Activated CD4-positive, CD25-positive, alpha-beta regulatory T cell treated with anti-CD3 and anti-CD28 coated beads, Interleukin-2, amount 50 U/mL, for 16 hours (primary cell): ENCODE measurements around the gene TMEM169.
A peak's percentile ranks its signal among the peaks of the same experiment; 100 is the strongest.

ENCODE experiments used
- DNase-seq: peaks from one replicate; pipeline ENCODE4 v3.0.0-alpha.2; 2020; ENCODE audit warnings: low read depth, low spot score

TMEM169 gene, protein sequence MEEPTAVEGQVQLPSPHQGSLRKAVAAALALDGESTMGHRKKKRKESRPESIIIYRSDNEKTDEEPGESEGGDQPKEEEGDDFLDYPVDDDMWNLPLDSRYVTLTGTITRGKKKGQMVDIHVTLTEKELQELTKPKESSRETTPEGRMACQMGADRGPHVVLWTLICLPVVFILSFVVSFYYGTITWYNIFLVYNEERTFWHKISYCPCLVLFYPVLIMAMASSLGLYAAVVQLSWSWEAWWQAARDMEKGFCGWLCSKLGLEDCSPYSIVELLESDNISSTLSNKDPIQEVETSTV

DNA sequence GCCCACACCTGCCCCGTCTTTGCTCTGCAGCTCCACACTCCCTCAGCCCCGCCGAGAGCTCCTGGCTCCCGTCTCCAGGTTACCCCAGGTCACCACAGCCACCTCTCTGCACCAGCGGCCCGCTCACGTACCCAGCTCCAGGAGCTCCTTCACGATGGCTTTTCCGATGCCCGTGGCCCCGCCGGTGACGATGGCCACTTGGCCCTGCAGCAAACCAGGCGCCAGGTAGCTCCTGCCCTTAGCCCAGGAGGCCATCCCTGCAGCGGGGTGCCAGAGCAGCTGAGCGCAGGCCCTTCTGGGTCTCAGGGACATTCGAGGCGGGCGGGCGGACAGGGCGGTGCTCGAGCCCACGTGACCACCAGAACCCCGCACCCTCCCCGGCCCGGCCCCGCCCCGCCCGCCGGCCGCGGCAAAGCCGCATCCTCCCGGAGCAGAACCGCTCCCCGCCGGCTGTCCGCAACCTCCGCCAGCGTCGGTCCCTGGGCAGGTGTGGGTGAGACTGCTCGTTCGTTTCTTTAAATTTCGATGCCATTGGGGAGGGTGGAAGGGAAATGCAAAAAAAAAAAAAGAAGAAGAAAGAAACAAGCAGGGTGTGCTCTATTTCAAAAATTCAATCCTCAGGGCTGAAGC lies at the start of gene TMEM169, which contains the start of gene PECR:
Gene TMEM169 (plus strand): TSS at position 433 of the 630 bp plus-strand sequence. CDS start 14,045 bp downstream, outside the sequence.
Gene PECR (minus strand): TSS at position 323 of the 630 bp plus-strand sequence. CDS start 68 bp downstream, at position 255.
- DNase-seq: peak; percentile 60

DNA sequence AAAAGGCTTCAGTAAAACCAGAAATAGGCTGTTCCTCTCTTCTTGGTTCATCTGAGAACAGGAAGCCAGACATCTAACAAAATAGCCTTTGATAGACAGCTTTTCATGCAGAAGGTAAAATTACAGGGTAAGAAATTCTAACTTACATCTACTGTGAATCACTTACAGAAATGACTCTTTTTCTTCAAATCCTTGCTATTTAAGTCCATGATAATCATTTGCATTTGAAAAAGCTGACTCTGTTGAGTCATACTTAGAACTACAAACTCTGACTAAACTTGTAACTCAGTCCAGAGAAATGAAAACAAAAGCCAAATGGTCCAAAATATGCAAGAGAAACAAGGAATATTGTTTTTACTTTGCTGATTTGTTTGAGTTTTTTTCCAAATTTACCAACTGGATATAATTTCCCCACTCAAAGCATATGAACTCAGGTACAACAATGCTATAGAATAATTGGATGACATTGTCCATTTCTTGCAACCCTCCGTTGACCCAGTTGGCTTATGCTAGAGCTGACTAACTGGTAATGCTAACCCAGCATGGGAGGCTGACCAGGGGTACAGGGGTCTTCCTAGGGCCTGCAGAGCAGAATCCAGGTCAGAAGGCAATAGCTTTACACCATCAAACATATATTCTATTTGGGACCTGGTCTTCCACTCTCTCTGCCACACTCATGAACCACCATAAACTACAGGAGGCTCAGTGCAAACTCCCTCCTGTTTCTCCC lies 49.6 kb upstream of the TMEM169 start:
- no peak for DNase-seq

DNA sequence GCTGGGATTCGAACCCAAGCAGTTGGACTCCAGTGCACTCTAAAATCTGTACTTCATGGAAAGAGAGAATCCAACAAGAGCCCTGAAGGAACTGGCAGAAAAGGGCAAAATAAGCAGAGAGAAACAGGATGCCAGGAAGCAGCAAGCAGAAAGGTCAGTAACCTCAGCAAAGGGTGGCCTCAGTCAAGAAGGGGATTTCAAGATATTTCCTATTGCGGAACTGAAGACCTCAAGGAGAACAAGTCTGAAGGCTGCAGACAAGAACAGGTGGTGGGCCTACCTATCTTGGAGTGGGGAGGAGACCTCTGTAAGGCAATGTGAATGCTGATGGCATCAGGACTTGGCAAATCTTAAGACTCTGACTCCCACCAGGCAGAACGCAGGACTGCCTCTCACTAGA lies 48.3 kb upstream of the TMEM169 start:
- no peak for DNase-seq

DNA sequence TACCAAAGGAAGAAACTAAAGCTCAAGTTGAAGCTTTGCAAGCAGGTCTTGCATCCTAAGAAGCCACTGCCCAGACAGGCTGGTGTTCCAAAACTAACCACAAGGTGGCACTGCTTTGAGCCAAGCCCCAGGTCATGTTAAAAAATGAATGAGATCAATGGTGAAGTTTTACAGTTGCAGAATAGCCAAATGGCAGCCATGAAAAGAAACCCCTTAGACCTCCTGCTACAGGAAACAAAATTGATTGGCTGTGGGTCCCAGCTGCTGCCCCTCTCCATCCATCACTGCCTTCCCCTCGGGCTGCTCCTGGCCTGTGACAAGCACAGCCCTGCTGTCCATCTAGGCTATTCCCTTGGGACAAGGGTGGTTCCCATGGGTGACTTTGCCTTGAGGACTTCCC lies 47.7 kb upstream of the TMEM169 start:
- DNase-seq: peak; percentile 60

DNA sequence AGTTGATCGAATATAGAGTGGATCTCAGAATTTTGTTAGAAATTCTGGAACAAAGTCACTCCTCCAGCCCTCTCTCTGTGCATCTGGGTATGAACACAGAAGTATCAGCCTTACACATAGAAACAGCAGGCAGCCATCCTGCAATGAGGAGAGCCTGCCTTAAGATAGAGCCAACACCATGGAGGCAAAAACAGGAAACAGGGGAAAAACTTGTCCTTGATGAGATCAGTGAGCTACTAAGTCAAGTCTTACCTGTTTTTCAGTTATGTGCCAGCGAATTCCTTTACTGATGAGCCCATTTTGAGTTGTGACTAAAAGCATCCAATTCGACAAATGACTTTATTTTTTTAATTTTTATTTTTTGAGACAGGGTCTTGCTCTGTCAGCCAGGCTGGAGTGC lies 41.8 kb upstream of the TMEM169 start:
- no peak for DNase-seq

DNA sequence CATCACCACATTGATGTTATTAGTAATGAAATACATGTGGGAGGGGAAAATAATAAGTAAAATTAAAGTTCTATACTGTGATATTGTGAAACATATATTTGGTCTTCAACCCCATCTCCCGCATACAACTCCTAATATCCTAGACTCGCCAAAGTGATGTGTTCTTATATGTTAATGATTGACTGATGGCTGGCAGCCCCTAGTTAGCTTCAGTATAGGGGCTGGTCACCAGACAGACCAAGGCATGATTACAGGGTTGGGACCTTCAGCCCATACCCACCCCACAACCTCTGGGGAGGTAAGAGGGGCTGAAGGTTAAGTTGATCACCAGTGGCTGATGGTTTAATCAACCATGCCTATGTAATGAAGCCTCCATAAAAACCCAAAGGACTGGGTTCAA lies 40.3 kb upstream of the TMEM169 start:
- no peak for DNase-seq

DNA sequence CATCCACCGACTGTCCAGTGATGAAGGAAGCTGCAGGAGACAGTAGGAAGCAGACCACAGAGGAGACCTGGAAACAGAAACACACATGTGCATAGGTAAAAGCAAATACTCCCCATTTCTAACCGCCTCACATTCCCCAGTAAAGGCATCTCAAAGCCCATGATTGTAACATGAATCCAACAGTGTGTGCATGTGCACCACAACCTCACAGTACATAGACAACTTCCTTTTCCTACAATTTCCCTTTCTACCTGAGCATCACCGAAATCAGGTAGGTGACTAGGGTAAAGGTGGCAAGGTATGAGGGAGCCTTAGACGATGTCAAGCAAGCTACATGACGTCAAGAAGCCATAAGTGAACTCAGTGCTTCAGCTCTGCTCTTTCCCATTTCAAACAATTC lies 37.8 kb upstream of the TMEM169 start:
- no peak for DNase-seq

DNA sequence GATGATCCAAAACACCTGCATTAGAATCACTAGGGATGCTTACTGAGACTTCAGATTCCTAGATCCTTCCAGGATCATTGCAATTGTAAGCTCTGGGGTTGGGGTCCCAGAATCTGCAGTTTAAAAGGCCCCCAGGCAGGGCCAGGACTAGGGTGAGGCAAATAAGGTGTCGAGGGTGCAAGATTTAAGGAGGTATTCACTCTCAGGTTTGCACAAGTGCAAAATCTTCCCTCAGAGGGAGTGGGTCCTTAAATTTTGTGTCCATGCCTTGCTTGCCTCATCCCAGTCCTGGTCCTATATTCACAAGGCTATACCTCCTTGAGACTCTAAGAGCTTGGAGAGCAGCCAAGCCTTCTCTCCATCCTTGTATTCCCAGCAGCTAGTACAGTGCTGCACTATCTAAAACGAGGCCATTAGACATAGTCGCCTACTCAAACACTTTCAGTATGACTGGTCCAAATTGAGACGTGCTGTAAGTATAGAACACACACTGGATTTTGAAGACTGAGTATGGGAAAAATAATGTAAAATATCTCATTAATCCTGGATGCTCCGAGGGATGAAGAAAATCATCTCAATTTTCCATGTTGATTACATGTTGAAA lies 36.7 kb upstream of the TMEM169 start:
- no peak for DNase-seq

DNA sequence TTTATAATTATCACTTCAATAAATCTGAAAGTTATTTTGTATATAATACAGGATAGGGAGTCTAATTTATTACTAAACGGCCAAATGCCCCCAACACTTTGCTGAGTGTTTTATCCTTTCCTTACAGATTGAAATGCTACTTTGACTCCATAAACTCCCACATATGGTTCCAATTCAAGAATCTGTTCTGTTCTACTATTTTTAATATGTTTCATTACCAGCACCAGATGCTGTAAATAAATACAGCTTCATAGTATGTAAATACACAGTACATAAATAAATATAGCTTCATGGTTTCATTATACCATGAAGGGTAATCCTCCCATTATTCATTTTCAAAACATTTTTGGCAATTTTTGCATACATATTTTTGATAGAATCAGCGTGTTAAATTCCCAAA lies 34.3 kb upstream of the TMEM169 start:
- no peak for DNase-seq

DNA sequence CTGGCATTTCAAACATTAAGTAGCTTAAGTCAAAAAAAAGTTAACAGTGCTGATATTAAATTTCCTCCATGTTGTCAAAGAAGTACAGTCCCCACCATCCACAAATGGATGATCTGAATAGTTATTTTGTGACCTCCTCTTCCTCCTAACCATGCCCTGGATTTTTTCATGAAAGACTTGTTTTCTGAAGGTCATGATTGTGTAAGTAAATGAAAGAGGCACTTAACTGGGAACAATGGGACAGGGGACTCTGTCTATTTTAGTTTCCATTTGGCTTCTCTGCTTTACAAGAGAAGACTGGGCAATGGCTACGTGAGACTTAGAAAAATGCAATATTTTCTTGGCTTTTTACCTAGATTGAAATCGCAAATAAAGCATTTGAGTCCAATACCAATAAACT lies 32.3 kb upstream of the TMEM169 start:
- no peak for DNase-seq

DNA sequence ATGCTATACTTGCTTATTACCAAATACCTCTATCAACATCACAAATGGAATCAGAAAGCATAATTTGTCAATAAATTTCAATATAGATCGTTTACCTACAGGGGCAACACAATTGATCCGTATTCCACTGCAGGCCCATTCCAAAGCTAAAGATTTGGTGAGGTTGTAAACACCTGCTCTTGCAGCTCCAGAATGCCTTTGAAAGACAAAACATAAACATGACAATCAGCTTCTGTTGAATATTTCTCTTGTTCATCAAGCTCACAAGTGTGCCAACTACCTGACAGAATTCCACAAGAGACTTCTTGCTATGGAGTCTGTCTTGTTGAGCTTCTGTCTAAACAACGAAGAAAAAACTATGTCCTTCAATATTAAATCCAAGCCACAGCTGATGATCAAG lies 30.4 kb upstream of the TMEM169 start:
- DNase-seq: no peak

DNA sequence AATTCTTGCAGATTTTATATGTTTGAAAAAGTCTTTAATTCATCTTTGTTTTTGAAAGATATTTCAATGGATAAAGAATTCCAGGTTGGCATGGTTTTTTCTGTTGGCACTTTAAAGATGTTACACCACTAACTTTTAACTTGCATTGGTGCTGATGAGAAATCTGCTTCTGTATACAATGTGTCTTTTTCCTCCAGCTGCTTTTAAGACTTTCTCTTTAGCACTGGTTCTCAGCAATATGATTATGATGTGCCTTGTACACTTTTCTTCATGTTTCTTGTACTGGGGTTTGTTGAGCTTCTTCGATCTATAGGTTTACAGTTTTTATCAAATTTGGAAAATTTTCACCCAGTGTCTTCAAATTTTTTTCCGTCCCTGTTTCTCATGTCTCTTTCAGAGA lies 29.3 kb upstream of the TMEM169 start:
- no peak for DNase-seq

DNA sequence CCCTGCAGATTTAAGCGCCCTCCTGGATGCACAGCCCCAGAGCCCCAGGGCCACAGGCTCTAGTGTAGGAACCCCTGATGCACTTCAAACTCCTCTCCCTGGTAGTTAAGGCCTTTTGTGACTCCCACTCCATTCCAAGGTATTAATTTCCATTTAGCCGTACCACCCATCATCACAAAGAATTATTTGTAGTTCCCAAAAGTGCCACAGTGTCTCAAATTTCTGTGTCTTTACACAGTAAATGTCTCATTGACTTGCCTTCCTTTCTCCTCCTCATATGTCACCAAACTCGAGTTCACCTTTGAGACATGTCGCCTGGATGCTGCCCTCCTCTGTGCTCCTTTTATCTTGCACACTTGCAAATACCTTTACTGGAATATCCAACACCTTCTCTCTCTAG lies 26.0 kb upstream of the TMEM169 start:
- no peak for DNase-seq

DNA sequence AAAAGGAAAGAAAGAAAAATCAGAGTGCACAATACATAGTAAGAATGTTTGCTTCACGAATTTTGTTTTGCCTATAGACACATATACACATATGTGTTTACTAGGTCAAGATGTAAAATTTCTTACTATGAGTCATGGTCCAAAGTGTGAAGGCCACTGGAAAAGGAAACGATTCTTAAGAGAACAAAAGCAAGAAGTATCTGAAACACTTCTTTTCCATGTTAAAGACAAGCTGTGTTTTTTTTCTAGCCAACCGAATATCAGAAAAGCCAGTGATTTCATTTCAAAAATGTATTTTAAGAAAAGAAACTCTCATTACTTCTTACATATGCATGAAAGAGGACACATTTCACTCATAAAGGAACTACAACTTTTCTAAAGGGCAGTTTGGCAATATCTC lies 25.0 kb upstream of the TMEM169 start:
- no peak for DNase-seq

DNA sequence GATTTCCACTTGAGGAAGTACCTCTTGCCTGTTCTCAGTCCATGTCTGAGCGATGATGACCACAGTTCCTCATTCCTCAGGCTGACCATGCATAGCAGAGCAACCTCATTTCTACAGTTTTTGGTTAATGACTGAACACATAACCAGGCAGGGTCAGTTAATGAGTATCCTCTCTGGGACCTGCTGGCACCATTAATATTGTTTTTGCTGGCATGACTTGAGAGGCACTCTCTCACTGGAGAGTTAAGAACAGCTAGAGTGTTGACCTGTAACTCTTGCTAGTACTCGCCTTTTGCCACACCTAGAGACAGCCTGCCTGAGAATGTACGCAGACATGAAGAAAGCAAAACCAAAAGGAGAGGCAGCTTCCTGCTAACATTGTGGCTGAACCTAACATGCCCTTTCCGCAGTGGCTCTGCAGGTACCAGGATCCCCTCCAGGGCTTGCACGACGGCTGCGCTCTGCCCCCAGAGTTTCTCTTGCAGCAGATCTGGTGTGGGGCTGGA lies 24.0 kb upstream of the TMEM169 start:
- DNase-seq: peak; percentile 19

DNA sequence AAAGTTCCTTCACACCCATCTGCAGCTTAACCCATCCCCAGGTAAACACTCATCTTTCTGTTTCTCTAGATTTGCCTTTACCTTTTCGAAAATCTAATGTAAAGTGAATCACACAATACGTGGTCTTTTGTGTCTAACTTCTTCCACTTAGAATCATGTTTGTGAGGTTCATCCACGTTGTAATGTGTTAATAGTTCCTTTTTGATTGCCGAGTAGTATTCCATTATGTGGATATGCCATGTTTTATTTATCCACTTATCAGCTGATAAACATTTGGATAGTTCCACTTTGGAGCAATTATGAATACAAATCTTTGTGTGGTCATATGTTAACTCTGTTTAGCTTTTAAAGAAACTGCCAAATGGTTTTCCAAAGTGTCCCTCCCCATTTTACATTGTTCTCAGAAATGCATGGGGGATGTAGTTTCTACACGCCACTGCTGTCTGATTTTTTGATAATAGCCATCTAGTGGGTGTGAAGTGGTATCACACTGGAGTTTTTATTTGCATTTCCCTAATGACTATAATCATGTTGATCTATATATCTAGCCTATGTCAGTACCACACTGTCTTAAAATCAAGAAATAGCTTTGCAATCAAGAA lies 22.4 kb upstream of the TMEM169 start:
- DNase-seq: no peak

DNA sequence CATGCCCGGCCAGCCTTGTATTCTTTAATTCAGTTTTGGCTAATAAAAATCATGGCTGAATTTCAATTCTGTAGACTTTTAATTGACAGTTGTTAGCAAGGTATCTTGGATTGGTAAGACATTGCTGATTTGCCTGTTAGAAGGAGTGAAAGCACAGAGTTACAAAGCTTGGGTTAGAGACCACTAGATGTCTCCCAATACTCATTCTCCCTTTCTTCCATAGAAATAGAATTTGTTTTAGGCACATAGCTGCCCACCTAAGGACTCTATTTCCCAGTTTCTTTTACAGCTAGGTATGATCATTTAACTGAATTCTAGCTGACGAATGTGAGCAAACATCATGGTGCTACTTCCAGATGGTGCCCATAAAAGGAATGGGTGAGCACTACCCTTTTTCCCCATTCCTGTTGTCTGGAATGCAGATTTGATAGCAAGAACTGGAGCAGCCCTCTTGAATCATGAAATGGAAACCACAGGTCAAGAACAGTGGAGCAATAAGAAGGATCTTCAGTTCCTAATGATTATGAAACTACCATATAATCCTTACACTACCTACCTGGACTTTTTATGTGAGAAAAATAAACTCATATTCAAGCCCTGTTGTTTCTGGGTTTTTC lies 17.6 kb upstream of the TMEM169 start:
- no peak for DNase-seq

DNA sequence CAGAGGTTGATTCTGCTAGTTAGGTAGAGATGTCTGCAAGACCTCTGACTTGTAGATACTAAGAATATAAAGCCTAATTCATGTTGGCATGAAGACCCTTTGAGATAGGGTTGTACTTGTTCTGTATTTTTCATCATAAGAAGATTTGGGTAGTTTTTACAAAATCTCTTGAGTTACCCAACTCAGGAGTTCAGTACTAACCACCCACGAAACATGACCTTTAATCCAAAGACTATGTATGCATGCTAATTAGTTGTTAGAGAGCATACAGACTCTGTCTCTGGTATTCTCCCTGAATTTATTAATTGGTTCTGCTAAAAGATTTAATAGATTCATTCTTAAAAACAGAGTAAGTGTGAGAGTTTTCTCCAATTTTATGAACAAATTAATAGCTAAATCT lies 17.1 kb upstream of the TMEM169 start:
- no peak for DNase-seq

DNA sequence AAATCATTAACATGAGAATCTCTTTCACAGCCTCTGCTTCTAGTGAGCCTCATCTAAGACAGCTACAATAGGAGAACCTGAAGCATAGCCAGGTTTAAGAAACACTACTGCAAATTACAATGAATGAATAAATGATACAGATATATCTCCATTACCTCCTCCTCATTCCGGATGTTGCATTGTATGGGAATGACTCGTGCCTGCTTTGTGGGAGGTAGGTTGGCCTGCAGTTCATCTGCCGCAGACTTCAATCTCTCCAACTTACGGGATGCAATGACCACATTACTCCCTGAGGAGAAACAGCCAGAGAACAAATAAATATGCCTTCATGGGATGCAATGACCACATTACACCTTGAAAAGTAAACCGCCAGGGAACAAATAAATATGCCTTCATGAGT lies 15.5 kb upstream of the TMEM169 start:
- DNase-seq: no peak

DNA sequence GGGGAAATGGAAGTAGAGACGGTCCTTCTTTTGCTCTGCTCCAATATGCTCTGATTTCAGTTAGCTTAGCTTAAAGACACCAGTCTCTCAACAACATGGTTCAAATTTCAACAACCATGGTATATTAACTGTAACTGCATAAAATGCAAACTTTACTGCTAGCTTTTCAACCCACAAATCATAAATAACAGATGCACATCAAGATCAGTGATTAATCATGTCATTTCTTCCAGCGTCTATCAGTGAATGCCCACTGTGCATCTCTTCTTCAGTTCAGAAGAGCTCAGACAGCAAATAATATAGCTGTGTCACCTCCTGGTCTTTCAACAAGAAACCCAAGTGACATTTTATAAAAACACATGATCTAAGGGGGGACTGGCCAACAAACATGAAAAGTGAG lies 12.7 kb upstream of the TMEM169 start:
- DNase-seq: no peak

DNA sequence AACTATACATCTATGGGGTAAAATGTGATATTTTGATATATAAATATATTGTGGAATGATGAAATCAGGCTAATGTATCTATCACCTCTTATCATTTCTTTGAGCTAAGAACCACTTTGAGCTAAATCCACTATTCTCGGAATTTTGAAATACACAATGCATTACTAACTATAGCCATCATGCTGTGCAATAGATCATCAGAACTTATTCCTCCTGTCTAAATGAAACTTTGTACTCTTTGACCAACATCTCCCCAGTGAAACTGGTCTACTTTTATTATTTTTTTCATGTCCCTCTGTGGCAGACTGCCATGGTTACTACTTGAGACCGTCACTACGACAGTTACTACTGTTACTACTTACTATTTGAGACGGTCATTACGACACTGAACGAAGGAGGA lies 11.5 kb upstream of the TMEM169 start:
- DNase-seq: no peak
